T-helper 1 cell (primary cell): ENCODE measurements around the gene CXCL5.
"Not testable (repeated sequence)": the region's sequence is repeated elsewhere in the genome, so short reads cannot be mapped to it uniquely, and the experiment has no call there.

ENCODE experiments used
- DNase-seq, 5 donors: peaks; one replicate each; pipeline ENCODE4 v3.0.0-alpha.2; 2012 to 2020

CXCL5 gene

DNA sequence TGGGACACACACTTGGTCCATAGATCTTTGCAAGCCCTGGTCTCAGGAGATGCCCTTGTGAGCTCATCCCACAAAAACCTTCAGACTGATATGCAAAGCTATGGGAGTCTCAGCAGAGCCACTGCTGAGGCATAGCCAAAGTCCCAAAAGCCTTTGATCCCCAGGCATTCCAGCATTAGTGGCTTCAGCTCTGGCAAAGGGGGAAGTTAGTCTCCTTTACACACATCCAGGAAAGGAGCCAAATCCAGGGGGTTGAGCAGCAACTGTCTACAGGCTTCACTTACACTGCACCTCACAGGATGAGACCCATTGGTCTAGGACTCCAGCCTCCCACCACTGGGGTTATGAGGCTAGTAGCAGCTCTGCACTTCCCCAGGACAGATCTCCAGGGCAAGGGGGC, 30.6 kb downstream of the CXCL5 start:
- DNase-seq = no peak

DNA sequence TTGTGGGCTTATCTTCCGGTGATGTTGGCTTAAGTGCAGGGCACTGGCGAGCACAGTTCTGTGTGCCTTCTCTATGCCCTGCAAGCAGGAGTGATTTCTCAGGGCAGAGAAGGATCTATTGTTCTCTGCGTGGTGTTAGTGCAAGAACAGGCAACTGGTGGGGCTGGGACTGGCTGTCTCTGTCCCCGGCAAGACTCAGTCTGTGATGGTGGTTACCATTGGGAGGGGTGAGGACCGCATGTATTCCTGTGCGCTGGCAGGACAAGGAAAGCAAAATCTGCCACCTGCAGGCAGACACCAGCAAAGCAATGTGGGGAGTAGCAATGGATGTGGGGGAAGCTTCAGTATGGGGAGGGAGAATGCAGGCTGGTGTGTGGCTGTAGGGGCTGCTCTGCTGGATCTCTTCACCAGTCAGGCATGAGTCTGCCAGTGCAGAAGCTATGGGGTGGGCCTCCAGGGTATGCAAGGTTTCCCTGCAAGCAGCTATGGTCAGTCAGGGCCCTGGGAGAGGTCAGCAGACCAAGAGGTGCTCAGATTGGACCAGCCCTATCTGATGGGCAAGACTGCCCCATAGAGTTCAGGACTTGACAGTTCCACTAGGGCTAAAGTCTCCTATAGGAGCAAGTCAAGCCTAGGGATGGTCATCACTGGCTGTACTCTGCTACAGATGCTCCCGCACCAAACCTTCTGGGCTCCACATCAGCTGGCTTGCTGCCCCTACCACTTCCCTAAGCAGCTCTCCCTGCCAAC, 33.4 kb downstream of the CXCL5 start:
- no peak for DNase-seq

DNA sequence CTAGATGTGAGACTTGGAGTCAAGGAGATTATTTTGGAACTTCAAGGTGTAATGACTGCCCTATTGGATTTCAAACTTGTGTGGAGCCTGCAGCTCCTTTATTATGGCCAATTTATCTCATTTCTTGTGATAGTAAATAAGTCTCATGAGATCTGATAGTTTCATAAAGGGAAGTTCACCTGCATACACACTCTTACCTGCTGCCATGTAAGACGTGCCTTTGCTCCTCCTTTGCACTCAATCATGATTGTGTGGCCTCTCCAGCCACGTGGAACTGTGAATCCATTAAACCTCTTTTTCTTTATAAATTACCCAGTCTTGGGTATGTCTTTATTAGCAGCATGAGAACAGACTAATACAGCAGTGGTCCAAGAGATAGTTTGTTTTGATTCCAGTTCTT, 35.8 kb downstream of the CXCL5 start:
- DNase-seq = no peak

DNA sequence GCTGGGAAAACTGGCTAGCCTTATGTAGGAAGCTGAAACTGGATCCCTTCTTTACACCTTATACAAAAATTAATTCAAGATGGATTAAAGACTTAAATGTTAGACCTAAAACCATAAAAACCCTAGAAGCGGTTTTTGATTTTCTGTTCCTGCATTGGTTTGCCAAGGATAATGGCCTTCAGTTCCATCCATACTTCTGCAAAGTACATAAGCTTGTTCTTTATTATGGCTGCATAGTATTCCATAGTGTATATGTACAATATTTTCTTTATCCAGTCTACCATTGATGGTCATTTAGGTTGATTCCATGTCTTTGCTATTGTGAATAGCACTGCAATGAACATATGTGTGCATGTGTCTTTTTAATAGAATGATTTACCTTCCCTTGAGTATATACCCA, 39.4 kb downstream of the CXCL5 start:
- DNase-seq = not testable (repeated sequence)

DNA sequence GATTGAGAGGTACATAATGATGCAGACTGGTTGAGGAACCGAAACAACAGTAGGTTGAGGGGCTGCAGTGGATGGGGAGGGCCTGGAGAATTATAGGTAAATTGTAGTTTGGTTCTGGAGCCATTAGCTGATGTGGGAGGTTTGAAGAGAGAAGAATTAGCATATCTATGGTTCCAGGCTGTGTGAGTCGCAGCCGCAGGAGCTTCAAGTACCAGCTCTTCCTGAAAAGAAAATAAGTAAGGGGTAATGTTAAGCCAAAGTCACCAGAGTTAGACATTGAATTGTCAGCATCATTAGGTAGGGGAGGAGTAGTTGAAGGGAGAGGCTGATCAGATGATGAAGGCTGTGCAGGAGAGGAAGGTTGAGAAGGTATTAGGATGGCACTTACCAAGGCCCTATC, 46.1 kb downstream of the CXCL5 start:
- DNase-seq = no peak

DNA sequence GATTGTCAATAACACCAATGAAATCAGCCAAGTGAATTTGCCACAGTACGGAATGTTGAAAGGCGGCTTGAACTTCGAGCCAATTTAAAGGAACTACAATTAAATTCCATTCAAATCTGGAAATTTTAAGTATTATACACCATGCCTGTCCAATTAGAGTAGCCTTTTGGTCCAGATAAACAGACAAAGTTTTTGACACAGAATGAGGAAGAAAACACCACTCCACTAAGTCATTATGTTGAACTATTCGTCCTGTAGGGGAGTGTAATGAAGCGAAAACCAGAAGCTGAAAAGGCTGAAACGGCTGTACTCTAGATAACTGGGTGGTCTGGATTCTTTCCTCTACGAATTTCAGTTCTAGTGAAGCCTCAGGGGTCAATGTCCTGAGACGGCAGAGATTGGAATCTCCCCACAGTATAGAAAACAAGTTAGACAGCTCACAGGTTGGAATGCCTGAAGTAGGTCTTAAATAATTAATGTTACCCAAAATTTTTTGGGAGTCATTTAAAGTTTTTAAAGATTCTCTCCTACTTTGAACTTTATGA, 48.0 kb downstream of the CXCL5 start:
- not testable (repeated sequence) for DNase-seq

DNA sequence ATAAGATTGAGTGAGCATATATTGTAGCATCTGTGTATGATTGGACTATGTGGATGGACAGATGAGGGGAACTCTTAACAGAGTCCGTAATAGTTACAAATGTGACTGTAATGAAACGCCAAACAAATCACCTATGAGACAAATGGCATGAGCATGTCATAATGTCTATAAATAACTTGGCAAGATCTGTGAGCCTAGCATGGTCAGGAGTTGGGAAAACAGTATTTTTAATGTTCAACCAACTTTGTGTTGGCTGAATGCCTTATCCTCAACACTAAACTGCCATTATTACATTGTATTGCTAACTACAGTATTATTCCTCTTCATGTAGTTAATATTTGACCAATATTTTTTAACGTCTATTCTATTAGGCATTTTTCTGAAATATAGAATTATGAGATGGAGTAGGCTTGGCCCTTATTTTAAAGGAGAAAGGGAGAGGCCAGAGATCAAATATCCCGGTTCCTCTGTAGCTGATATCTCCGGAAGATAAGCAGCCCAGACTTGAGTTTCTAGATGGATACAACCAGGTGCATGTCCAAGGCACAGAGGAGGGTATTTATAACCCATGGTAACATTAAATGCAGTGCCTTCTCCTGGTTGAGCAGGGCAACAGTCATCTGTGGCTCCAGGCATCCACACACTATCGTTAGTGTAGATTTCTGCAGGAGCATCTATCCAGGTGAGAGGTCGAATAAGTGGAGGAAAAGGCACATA, 49.3 kb downstream of the CXCL5 start:
- no peak for DNase-seq

DNA sequence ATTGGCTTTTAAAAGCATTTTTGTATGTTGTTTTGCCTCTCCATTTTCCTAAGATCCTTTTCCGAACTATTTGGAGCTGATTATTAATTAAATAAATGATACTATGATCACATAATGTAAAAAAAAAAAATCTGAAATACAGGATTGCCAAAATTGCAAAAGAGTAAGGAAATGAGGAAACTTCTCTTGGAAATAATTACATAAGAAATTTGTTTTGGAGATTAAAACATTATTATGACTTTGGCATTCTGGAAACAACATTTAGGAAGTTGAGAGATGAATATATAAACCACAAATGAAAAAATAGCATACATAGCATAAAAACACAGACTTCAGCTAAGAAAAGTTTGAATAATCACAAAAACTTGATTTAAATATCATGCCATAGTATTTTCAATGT, 50.2 kb downstream of the CXCL5 start:
- DNase-seq = no peak

DNA sequence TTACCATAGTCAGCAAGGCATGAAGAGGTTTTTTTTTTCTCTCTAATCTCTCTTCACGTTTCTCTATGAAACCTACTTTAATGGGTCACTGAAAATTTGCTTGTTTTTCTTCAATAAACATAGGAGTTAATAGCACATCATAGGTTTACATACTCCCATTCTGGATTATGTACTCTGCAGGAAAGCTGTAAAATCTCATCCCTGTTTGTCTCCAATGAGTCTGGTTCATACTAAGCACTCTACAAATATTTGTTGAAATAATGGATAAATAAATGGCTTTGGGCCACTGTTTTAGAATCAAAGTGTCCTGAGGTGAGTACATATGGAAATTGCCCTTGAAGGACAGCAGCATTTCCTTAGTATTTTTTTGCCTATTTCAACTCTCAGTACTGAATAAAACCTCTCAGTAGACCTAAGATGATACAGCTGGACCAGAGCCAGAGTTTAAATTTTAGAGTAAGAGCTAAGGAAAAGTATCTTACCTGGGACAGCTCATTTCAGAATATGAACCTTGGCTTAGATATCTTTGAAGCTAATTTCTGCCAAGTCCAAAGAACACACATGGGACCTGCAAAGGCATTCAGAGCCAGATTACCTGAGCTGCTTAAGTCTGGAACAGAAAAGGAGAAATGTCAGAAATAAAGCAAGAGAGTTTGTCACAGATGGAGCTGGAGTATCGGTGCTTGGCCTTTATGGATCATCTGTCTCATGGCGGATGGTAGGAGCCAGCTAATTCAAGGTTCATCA, 51.1 kb downstream of the CXCL5 start:
- no peak for DNase-seq

DNA sequence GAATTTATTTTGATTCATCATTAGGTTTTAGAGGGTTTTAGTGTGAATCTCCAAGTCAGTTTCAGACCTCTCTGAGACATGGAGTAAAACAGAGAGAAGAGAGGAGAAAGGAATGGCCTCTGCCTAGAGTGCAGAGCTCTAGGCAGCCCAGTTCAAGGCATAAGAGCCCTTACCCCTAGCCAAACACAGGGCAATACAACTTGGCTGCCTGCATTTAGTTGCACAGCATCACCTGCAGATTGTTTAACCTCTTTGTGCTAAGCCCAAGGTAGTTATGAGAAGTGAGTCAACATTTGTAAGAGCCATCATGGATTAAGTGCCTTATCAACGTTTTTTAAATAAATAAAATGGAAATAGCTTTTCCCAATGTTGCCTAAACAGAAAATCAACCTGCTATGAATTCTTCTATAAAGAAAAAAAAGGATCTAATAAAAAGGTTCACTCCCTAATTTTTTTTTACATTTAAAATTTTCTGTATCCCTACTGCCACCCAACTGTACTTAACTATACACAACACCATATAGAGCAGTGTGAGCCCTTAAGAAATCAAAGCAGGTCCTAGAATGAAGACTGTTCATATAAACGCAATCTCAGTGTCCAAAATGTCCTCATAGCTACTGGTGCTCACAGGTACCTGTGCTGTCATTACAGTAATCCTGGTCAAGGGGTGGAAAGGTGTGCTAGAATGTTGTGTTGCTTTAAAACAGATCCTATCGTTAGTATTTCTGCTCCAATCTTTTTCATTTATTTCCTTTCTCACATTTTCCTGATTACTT, 52.6 kb downstream of the CXCL5 start:
- no peak for DNase-seq
